IPS-18c (cell line): ENCODE results near the gene ADGRB3.
"Not testable (repeated sequence)": the region's sequence is repeated elsewhere in the genome, so short reads cannot be mapped to it uniquely, and the experiment has no call there.

Source experiments
- H3K4me3 ChIP-seq: 2 replicates; pipeline ENCODE4 v1.7.0; 2013; ENCODE audit warnings: low read depth, mild to moderate bottlenecking, low read length, moderate library complexity; ENCODE audit not compliant: insufficient read depth
- H3K9me3 ChIP-seq: one replicate; pipeline ENCODE4 v1.6.1; 2013; ENCODE audit warnings: mild to moderate bottlenecking, low read length, moderate library complexity; ENCODE audit not compliant: control insufficient read depth, insufficient read depth

ADGRB3 gene

DNA sequence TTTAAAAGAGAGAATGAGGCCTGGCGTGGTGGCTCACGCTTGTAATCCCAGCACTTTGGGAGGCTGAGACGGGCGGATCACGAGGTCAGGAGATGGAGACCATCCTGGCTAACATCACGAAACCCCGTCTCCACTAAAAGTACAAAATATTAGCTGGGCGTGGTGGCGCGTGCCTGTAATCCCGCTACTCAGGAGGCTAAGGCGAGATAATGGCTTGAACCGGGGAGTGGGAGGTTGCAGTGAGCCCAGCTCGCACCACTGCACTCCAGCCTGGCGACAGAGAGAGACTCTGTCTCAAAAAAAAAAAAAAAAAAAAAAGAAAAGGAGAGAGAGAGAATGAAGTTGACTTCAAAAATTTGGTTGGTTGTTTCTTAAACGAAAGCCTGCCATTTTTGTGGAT, 41.0 kb downstream of the ADGRB3 start:
- not testable (repeated sequence) for H3K4me3 ChIP-seq, H3K9me3 ChIP-seq

DNA sequence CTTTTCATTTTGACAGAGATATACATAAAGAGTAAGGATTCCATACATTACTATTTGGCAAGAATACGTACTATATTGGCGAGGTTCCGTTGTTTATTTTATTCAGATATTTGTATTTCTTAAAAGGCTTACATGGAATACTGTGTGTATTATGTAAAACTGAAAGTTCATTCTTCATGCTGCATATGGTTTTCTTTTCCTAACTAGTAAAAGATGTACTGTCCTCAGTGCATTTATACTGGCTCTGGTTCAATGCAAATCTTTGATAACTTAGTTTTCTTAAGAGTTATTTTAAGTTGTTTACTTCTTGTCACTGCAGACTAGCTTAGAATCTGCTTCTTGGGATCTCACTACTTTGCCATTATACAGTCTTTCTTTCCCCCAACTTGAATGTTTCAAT, 42.0 kb downstream of the ADGRB3 start:
- peaks cover 2% of the 10 kb centered on the region for H3K9me3 ChIP-seq
- H3K4me3 ChIP-seq, result no peak overlapping the region

DNA sequence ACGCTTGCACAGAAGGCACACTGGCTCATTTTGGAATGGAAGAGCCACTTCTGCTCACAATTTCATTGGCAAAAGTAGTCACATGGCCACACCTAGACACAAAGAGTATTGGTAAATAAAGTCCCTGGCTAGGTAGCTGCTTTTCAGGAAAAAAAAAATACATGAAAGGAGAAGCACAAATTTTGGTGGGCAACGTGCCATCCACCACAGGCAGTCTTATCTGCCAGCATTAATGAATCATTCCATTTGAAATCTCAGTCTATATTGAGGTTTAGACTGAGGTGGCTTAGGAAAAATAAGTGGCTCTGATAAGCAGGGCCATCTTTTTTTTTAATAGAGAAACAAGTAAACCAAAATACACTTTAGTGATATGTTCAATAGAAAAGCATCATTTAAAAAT, 44.3 kb downstream of the ADGRB3 start:
- Histone ChIP-seq H3K9me3 (peaks cover 2% of the 10 kb centered on the region), H3K4me3 (no peak overlapping the region)

- Histone ChIP-seq H3K4me3 (no peak overlapping the region), H3K9me3 (peaks cover 2% of the 10 kb centered on the region)
Measured at GRCh38 chr6:68680264-68680663, 45.2 kb downstream of the ADGRB3 start.

- Histone ChIP-seq H3K9me3 (no peaks in the 10 kb centered on the region), H3K4me3 (no peak overlapping the region)
Measured at GRCh38 chr6:68689910-68690309, 54.8 kb downstream of the ADGRB3 start.

- Histone ChIP-seq H3K9me3 (no peaks in the 10 kb centered on the region), H3K4me3 (no peak overlapping the region)
Measured at GRCh38 chr6:68691120-68691519, 56.0 kb downstream of the ADGRB3 start.

- no peak overlapping the region for H3K4me3 ChIP-seq
- H3K9me3 ChIP-seq, result no peaks in the 10 kb centered on the region
Measured at GRCh38 chr6:68693271-68693670, 58.2 kb downstream of the ADGRB3 start.

- H3K4me3 ChIP-seq, result no peak overlapping the region
Measured at GRCh38 chr6:68695403-68695802, 60.3 kb downstream of the ADGRB3 start.

GRCh38 chr6:68695838-68696237, 60.8 kb downstream of the ADGRB3 start:
- Histone ChIP-seq H3K9me3 (no peaks in the 10 kb centered on the region), H3K4me3 (no peak overlapping the region)

More at GRCh38 chr6:68695403-68695802, 60.3 kb downstream of the ADGRB3 start:
- H3K9me3 ChIP-seq, result no peaks in the 10 kb centered on the region

DNA sequence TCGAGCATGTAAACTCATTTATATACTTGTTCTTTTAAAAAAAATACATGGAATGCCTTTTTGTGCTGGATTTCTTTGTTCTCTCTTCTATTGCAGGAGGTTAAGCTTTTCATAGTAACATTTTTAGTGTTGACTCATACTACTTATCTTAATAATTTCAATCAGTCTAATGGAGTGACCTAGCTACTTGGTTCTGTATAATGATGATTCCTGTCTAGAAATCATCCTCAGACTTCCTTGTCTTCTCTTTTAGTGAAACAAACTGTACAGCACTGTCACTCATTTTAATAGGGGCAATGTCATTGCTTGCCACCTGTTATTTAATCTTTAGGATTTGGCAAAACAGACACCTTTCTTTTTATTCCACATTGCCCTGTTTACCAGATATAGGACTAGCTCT, 62.3 kb downstream of the ADGRB3 start:
- no peak overlapping the region for H3K4me3 ChIP-seq
- no peaks in the 10 kb centered on the region for H3K9me3 ChIP-seq

GRCh38 chr6:68701159-68701558, 66.1 kb downstream of the ADGRB3 start:
- no peaks in the 10 kb centered on the region for H3K9me3 ChIP-seq
- H3K4me3 ChIP-seq, result no peak overlapping the region

GRCh38 chr6:68704485-68704884, 69.4 kb downstream of the ADGRB3 start:
- peaks cover 2% of the 10 kb centered on the region for H3K9me3 ChIP-seq
- H3K4me3 ChIP-seq, result no peak overlapping the region

GRCh38 chr6:68709091-68709490, 74.0 kb downstream of the ADGRB3 start:
- Histone ChIP-seq H3K4me3 (no peak overlapping the region), H3K9me3 (peaks cover 2% of the 10 kb centered on the region)

DNA sequence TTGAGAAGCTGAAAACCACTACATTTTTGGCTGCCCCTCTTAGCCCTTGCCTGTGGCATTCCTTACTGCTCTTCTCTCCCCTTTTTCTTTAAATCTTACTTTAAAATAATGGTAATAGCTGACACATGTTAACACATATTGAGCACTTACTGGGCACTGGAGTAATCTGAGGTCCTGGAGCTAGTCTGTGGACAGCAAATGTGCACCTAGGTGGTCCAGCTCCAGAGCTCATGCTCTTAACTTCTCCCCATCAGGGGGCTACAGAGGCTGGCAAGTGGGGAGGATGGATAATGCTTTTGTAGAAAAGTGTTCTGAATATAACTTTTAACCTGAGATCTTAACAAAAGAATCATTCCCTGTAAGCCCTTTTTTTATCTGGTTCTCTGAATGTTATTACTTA, 74.8 kb downstream of the ADGRB3 start:
- Histone ChIP-seq H3K4me3 (no peak overlapping the region), H3K9me3 (peaks cover 2% of the 10 kb centered on the region)

- peaks cover 2% of the 10 kb centered on the region for H3K9me3 ChIP-seq
- H3K4me3 ChIP-seq, result no peak overlapping the region
Measured at GRCh38 chr6:68710496-68710895, 75.4 kb downstream of the ADGRB3 start.

GRCh38 chr6:68710916-68711315, 75.8 kb downstream of the ADGRB3 start:
- H3K9me3 ChIP-seq, result peaks cover 2% of the 10 kb centered on the region
- H3K4me3 ChIP-seq, result no peak overlapping the region

DNA sequence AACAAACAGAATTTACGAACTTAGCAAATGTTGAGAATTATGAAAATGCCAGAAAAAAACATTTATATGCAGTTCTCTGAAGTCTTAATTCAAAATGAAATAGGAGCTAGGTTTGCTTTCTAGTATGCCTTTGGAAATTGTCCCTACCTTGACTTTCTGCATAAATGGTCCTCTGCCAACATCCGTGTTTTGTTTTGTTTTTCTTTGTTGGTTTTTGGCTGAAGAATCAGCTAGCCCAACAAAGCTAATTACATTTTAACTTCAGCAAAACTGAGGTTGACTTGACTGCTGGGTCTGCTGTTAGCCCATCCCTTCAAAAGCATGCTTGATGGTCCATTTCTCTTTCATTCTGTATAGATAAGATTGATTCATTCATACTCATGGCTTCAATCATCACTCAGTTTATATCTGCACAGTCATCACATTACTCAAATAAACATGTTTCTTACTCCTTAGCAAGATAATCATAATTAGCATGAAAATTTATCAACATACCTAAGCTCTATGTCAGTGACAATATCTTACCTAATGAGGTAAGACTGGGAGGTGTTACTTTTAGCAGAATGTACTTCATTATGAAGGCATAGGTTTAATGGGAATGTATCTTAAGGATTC, 76.4 kb downstream of the ADGRB3 start:
- Histone ChIP-seq H3K4me3 (no peak overlapping the region), H3K9me3 (peaks cover 2% of the 10 kb centered on the region)

- Histone ChIP-seq H3K9me3 (no peaks in the 10 kb centered on the region), H3K4me3 (no peak overlapping the region)
Measured at GRCh38 chr6:68716620-68717019, 81.5 kb downstream of the ADGRB3 start.

- H3K4me3 ChIP-seq, result no peak overlapping the region
- no peaks in the 10 kb centered on the region for H3K9me3 ChIP-seq
Measured at GRCh38 chr6:68718385-68719073, 83.4 kb downstream of the ADGRB3 start.
